Stimulated activated CD4-positive, alpha-beta T cell treated with anti-CD3 and anti-CD28 coated beads, Interleukin-12 subunit alpha, Interleukin-12 subunit beta, amount 100 ng/mL, for 48 hours (primary cell): ENCODE results near the gene EFCAB8.
"Not testable (repeated sequence)": the region's sequence is repeated elsewhere in the genome, so short reads cannot be mapped to it uniquely, and the experiment has no call there.

Experiments
- DNase-seq, 3 donors: peaks; one replicate each; pipeline ENCODE4 v3.0.0-alpha.2; 2020; ENCODE audit warnings: low read depth in 2 of 3, low spot score in 1 of 3

Gene EFCAB8

DNA sequence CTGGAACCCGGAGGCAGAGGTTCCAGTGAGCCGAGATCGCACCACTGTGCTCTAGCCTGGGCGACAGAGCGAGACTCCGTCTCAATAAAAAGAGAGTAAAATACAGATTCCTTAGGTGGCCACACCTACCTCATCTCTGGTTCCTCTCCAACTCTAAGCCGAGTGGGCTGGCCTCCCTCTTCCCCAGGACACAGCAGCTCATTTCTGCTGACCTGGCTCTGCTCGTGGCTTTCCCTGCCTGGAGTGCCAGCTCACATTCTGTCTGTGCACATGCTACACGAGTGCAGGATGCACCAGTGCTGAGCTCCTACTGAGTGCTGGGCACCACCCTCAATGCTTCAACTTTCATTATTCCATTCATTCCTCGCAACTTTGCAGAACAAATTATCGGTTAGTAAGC is 28.8 kb downstream of the EFCAB8 start:
- no peak for DNase-seq

DNA sequence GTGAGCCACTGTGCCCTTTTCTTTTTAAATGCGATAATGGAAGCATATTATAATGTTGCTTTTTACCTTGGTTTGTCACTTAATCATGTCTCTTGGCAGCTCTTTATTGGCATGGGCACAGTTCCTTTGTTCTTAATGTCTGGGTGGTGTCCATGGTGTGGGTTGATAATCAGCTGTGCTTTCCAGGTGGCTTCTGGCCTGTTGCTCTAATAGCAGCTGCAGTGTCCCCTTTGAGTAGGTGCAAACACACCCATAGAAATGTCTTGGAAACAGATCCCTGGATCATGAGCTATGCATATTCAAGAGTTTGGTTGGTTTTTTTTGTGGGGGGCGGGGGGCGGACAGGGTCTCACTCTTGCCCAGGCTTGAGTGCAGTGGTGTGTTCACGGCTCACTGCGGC is 29.9 kb downstream of the EFCAB8 start:
- no peak for DNase-seq

DNA sequence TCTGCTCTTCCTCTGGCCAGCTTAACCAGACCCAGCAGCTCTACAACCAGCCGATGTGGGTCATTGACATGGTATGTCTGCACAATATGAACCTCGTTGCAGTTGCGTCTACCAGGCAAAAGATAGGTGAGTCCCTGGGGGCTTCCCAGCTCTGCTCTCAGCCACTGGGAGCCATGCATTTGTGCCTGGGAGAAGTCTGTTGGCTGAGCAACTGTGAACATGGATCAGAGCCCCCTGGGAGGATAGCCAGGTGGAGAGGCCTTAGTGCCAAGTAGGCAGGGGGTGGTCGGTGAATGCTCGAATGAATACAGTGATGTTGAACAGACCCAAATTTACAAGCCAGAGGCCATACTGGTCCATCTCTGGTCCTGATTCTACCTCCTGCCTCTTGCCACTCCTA is 30.6 kb downstream of the EFCAB8 start:
- no peak for DNase-seq

GRCh38 chr20:32891491-32891890 is 32.8 kb downstream of the EFCAB8 start:
- DNase-seq = no peak

DNA sequence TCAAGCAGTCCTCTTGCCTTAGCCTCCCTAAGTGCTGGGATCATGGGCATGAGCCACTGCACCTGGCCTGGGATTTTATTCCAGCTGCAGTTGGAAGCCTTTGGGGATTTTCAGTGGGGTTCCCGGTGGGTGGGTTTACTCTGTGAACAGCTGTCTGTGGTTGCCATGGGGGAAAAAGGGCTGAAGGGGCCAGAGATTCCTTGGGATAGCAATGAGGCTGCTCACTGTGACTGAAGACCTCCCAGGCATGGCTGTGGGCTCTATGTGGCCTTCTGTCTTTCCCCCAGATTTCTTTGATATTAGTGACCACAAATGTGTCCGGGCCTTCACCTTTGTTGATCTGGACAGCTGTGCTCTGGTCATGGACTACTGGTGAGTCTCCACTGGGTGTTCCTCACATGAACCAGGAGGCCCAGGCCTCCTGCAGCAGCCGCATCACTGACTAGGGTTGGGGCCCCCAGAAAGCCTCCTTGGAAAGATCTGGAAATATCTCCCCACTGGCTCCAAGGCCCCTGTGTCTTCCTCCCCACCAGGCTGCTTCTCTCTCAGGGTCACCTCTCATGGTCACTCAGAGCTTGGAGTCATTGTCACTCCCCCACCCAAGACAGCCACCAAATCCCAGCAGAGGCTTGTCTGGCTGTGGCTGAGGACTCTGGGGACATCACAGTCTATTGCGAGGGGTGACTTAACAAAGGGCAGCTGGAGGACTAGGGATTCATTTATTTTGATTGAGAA is 33.4 kb downstream of the EFCAB8 start:
- no peak for DNase-seq

DNA sequence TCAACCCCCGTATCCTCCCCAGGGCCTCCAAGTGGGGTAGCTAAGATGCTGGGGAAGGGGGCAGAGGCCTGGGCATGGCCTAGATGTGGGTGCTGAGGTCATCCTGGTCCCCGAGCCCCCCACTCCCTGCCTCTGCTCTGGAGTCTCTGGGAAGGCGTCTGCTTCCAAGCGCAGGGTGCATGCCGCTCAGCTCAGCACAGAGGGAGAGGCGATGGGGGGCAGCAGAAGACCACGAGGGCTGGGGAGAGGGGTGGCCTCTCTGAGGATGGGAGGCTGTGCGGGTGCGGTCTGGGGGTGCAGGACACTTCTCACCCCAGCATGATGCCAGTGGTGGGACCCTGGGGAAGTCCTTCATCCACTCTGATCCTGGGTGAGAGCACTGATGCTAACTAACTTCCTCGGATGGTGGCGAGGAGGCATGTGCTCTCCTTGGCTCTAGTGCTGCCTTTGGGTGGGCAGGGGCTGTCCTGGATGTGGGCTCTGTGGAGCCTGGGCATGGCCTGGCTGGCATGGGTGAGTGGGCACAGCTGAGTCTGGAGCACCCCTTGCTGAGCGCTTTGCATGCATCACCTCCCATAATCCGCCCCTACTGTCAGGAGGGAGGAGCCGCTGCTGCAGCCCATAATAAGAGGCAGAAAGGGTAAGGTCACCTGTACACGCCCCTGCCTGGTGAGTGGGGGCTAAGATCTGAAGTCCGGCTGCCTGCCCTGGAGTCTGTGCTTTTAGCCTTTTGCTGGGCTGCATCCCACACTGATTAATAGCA is 34.7 kb downstream of the EFCAB8 start:
- DNase-seq = no peak

DNA sequence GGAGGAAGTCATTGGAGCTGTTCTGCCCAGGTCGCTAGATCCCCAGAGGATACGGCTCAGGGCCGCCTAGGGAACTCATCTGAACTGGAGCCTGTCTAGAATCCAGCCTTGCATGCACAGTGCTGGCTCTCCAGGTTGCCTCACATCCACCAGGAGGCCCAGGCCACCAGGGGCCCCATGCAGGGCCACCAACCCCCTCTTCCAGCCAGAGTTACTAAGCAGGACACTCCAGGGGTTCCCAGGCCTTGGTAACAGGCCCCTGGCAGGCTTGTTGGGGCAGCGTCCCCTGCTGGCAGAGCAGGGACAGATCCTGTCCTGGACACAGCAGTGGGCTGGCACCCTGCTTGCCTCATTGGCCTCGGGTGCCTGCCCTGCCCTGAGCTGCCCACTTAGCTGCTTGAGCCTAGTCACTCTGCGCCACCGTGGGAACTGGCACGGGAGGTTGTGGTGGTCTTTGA is 35.3 kb downstream of the EFCAB8 start:
- no peak for DNase-seq

DNA sequence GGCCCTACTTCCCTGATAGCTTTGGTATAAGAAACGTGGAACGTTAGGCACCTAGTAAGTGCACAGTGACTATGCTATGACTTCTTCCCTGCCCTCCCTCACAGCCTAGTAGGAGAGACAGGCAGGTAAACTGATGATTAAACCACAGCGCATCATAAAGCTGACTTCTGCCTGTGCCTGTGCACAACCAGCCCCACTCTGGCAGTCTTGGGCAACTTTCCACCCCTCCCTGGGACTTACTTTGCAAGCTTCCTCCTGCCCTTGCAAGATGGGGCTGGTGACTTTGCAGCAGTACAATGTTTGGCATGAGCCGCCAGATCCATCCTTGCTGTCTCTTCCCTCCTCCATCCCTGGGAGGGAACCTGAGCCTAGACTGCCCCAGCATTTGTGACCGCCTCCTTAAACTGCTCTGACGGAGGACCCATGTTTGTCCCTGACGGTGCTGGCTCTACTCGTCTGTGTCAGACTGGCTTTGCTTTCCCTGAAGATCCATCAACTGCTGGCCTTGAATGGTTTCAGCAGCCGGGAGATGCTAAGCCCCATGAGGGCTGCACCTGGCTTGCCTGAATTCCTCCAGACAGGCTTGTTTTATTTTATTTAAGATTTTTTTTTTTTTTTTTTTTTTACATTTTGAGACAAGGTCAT is 36.1 kb downstream of the EFCAB8 start:
- no peak for DNase-seq

GRCh38 chr20:32896521-32897280 is 38.0 kb downstream of the EFCAB8 start:
- DNase-seq = no peak

- DNase-seq = no peak
Measured at GRCh38 chr20:32898729-32899128, 40.0 kb downstream of the EFCAB8 start.

DNA sequence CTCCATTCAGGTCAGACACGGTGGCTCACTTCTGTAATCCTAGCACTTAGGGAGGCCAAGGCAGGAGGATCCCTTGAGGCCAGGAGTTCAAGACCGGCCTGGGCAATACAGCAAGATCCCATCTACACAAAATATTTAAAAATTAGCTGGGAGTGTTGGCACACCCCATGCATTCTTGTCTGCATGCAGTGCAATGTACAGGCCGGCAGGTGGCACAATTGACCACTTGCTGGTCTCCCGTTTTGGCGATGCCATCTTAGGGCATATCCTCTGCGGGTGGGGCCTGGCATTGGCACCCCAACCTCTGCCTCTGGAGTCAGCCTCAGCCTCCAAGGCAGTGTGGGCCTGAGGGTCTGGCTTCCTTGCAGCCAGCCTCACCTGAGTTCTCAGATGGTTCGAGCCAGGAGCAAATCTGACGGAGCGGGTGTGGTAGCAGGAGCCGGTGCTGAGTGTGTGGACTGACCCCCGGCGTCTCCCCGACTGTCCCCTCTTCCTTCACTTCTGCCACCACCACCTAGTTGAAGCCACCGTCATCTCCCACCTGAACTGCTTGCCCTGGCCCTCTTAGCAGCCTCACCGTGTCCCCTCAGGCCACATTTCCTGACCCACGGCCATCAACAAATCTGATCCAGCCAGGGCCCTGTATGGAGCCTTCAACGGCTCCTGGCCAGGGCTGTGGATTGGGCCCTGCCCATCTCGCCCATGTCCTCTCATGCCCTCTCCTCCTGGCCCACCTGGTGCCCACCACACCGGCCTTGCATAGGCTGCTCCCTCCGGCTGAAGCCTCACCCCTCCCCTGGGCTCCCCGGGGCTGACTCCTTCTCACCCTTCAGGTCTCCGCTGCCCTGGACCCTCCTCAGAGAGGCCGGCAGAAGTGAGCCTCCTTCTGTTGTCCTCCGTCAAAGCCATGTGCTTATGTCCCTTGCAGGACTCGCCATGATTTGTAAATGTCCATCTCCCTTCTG is 44.0 kb downstream of the EFCAB8 start:
- DNase-seq = peak; percentile 42 to 66 (median 51)

DNA sequence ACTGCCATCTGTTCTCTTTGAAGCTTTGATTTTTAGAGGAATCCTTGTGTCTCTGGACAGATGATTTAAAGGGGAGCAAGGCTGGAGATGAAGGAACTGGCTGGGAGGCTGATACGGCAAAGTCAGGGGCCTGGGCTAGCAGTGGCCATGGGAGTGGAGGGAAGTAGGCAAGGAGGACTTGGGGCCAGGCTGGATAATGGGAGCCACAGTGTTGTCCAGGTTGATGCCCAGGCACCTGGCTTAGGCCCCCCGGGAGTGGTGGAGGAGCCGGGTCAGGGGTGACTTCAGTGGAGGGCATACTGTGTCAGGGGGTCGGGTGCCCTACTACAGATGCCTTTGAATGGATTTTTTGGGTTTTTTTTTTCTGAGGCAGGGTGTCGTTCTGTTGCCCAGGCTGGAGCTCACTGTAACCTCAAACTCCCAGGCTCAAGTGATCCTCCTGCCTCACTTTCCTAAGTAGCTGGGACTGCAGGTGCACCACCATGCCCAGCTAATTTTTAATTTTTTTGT is 45.0 kb downstream of the EFCAB8 start:
- no peak for DNase-seq

DNA sequence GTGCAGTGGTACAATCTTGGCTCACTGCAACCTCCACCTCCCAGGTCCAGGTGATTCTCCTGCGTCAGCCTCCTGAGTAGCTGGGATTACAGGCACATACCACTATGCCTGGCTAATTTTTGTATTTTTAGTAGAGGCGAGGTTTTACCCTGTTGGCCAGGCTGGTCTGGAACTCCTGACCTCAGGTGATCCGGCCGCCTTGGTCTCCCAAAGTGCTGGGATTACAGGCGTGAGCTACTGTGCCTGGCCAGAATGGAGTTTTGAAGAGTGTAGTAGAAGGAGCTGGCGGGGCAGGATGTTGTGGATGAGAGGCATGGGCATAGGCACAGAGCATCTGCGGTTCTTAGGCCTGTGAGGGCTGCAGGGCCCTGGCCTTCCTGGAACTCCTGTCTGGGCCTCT is 46.0 kb downstream of the EFCAB8 start:
- not testable (repeated sequence) for DNase-seq

- no peak for DNase-seq
Measured at GRCh38 chr20:32906200-32906599, 47.5 kb downstream of the EFCAB8 start.

DNA sequence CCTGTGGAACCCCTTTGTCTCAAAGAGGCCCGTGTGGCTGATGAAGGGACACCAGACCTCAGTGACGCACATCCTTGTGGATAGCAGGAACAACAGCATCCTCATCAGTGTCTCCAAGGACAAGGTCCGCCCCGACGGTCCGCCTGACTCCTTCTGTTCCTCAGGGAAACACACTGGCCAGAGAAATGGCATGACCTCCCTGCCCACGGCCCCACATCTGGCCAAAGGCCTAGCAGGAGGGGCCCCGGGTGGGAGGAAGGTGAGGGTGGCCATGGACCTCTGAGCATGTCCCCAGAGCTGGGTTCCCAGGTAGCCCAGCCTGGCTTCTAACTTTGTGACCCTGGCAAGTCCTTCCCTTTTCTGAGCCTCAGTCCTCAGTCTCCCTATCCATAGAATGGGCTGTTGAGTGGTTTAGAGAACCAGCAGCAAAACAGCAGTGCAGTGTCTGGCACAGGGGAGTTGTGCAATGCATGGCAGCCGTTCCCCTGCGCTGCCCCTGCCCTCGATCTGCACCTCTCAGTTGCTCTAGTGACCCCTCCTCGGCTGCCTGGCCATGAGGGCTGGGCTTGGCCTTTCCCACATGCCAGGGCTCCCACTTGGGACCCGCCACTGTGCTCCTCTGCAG is 48.3 kb downstream of the EFCAB8 start:
- no peak for DNase-seq

- no peak for DNase-seq
Measured at GRCh38 chr20:32907886-32908285, 49.2 kb downstream of the EFCAB8 start.

DNA sequence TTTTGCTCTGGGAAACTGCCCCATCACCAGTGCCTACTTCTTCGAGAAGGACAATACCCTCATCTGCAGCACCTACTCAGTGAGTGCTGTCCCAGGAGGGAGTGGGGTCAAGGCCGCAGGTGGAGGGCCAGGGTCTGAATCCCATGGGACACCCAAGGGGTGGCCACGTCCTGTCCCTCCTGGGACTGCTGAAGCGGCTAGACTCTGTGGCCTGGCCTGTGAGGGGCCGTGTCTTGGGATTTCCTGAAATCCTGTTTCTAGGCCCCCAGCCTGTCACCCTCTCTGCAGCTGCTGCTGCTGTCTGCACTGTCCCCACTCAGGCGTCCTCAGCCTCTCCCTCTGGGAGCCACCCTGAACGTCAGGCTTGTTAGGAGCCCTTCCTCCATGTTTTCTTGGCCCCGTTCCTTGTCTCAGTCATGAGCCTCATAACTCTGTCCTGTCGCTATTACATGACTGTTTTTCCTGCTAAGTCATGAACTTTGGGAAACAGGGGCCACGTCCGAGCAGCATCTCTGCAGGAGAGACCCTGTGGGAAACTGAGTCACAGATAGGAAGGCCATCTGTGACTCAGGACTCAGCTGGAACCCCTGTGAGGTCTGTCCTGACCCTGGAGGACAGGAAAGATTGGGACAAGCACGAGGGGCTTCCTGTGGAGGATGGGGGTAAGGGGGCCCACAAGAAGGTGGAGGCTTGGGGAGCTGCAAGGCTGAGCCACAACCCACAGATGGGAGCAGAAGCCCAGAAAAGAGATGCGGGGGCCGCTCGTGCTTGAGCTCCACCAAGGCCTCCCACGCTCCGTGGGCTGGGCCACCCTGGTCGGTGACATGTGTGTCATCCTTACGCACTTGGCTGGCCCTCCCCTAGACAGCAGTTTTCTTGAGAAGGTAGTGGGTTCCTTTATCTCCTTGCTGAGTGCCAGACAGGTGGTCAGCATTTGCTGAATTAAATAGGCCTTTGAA is 49.9 kb downstream of the EFCAB8 start:
- DNase-seq = no peak

DNA sequence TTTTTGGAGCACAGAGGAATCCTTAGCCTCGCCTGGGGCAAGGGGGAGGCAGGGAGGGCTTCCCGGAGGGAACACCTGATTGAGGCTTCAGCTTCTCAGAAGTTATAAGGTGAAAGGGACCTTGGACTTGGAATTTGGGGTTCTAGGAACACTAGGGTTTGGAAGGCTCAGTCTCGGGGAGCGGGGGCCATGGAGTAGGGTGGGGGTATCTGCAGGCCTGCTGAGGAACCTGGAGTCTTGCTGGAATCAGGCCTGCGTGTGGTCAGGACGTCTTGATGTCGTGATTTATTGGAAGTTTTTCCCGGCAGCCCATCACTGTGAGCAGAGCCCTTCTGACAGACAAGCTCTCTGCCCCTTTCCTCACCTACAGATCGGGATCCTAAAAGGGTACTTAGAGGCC is 50.7 kb downstream of the EFCAB8 start:
- no peak for DNase-seq
